Osteoblast (primary cell): ENCODE measurements around the gene ROCK2. TPM values are rescaled to one million over a fixed set of nuclear protein-coding genes. Genes with fewer than 3 reads are reported as not detected.
A peak's percentile ranks its signal among the peaks of the same experiment; 100 is the strongest.
"Not testable (repeated sequence)": the region's sequence is repeated elsewhere in the genome, so short reads cannot be mapped to it uniquely, and the experiment has no call there.

Experiments
- DNase-seq: peaks from one replicate; pipeline ENCODE4 v3.0.0; 2011; ENCODE audit warnings: low spot score, mixed read lengths; ENCODE audit not compliant: insufficient read length; ENCODE audit errors: missing footprints
- H2AFZ ChIP-seq: 2 replicates; pipeline ENCODE4 v1.6.0; 2011; ENCODE audit warnings: mild to moderate bottlenecking, low read length
- H3K27ac ChIP-seq: 2 replicates; pipeline ENCODE4 v1.5.1; 2011; ENCODE audit warnings: mild to moderate bottlenecking, low read depth, low read length, moderate library complexity
- H3K27me3 ChIP-seq: 2 replicates; pipeline ENCODE4 v1.6.0; 2012; ENCODE audit warnings: mild to moderate bottlenecking, control low read depth, inconsistent platforms, low read length, moderate library complexity; ENCODE audit not compliant: insufficient read depth
- H3K36me3 ChIP-seq: 2 replicates; pipeline ENCODE4 v1.5.1; 2011; ENCODE audit warnings: mild to moderate bottlenecking, low read length, control low read depth, moderate library complexity; ENCODE audit not compliant: insufficient read depth
- H3K4me1 ChIP-seq: 2 replicates; pipeline ENCODE4 v1.5.1; 2011; ENCODE audit warnings: mild to moderate bottlenecking, low read length, control low read depth, moderate library complexity; ENCODE audit not compliant: insufficient read depth
- H3K4me2 ChIP-seq: 2 replicates; pipeline ENCODE4 v1.6.0; 2011; ENCODE audit warnings: mild to moderate bottlenecking, low read length; ENCODE audit not compliant: insufficient read depth
- H3K4me3 ChIP-seq: fragments of 200-600 bp; sonication (generic); 3 replicates; pipeline ENCODE4 v1.5.1; 2012; ENCODE audit warnings: mild to moderate bottlenecking, low read length, inconsistent platforms; ENCODE audit not compliant: insufficient read depth
- H3K79me2 ChIP-seq: 2 replicates; pipeline ENCODE4 v1.6.0; 2012; ENCODE audit warnings: mild to moderate bottlenecking, low read length, control low read depth, inconsistent platforms; ENCODE audit not compliant: insufficient read depth
- H3K9me3 ChIP-seq: 2 replicates; pipeline ENCODE4 v1.5.1; 2011; ENCODE audit warnings: low read depth, low read length, control low read depth
- H4K20me1 ChIP-seq: 2 replicates; pipeline ENCODE4 v1.6.0; 2012; ENCODE audit warnings: mild to moderate bottlenecking, low read length, control low read depth; ENCODE audit not compliant: insufficient read depth
- total RNA-seq: library from RNA; depleted of rRNA; stranded (reverse); fragments of >200 nt; gene quantifications from 2 replicates; pipeline ENCODE4 v1.2.3, GENCODE V29; 2012
- TF ChIP-seq, protein P1 (sequence below): IDR thresholded peaks from 2 replicates; pipeline ENCODE4 v1.5.1; 2011; ENCODE audit warnings: mild to moderate bottlenecking, low read depth, low read length, moderate library complexity; ENCODE audit errors: extremely low read depth

ROCK2 gene
- total RNA-seq, 1 donor = 59.7 TPM

DNA sequence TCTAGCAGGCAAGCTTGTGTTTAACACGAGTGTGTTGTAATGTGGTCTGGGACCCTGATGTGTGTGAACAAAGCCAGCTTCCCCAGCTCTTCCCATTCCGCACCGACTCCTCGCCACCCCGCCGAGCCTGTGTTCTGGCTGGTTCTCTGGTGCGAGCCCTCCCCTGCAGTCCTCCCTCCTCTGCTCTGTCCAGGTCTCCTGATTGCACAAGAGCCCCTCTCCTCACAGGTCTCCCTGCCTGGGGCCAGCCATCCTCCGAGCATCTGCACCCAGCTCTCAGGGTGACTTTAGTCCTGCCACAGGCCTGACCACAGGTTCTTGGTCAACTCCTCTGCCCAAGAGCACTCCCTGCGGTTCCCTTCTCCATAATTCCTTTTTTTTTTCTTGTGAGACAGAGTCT lies 175.9 kb downstream of the ROCK2 start:
- H3K27ac ChIP-seq = no peak overlapping the region

DNA sequence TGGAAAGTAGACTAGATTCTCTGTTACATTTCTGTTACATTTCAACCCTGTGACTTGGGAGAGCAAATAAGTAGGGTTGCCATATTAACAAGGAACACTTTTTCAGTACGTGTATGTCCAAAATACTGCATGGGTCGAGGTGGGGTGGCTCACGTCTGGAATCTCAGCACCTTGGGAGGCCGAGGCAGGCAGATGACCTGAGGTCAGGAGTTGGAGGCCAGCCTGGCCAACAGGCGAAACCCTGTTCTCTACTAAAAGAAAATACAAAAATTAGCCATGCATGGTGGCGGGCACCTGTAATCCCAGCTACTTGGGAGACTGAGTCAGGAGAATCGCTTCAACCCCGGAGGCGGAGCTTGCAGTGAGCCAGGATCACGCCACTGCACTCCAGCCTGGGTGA lies 178.0 kb downstream of the ROCK2 start:
- no peaks in the 10 kb centered on the region for H3K79me2 ChIP-seq
- H3K27ac ChIP-seq = no peak overlapping the region
- DNase-seq = no peak
- no peaks in the 10 kb centered on the region for H4K20me1 ChIP-seq
- TF ChIP-seq, protein P1, sequence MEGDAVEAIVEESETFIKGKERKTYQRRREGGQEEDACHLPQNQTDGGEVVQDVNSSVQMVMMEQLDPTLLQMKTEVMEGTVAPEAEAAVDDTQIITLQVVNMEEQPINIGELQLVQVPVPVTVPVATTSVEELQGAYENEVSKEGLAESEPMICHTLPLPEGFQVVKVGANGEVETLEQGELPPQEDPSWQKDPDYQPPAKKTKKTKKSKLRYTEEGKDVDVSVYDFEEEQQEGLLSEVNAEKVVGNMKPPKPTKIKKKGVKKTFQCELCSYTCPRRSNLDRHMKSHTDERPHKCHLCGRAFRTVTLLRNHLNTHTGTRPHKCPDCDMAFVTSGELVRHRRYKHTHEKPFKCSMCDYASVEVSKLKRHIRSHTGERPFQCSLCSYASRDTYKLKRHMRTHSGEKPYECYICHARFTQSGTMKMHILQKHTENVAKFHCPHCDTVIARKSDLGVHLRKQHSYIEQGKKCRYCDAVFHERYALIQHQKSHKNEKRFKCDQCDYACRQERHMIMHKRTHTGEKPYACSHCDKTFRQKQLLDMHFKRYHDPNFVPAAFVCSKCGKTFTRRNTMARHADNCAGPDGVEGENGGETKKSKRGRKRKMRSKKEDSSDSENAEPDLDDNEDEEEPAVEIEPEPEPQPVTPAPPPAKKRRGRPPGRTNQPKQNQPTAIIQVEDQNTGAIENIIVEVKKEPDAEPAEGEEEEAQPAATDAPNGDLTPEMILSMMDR = no peak
- no peak overlapping the region for H3K4me2 ChIP-seq
- no peak overlapping the region for H2AFZ ChIP-seq
- no peaks in the 10 kb centered on the region for H3K27me3 ChIP-seq
- no peaks in the 10 kb centered on the region for H3K4me1 ChIP-seq
- no peaks in the 10 kb centered on the region for H3K36me3 ChIP-seq
- H3K9me3 ChIP-seq = no peaks in the 10 kb centered on the region
- no peak overlapping the region for H3K4me3 ChIP-seq

More for the DNA sequence above, 175.9 kb downstream of the ROCK2 start:
- Histone ChIP-seq H3K36me3 (no peaks in the 10 kb centered on the region), H3K4me1 (no peaks in the 10 kb centered on the region), H3K9me3 (no peaks in the 10 kb centered on the region), H3K27me3 (no peaks in the 10 kb centered on the region), H3K79me2 (no peaks in the 10 kb centered on the region), H3K4me3 (no peak overlapping the region), H3K4me2 (no peak overlapping the region), H2AFZ (no peak overlapping the region), H4K20me1 (no peaks in the 10 kb centered on the region)
- TF ChIP-seq, protein P1 = no peak
- DNase-seq = peak; percentile 25

DNA sequence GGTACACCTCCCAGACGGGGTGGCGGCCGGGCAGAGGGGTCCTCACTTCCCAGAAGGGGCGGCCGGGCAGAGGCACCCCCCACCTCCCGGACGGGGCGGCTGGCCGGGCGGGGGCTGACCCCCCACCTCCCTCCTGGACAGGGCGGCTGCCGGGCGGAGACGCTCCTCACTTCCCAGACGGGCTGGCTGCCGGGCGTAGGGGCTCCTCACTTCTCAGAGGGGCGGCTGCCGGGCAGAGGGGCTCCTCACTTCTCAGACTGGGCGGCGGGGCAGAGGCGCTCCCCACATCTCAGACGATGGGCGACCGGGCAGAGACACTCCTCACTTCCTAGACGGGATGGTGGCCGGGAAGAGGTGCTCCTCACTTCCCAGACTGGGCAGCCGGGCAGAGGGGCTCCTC lies 179.4 kb downstream of the ROCK2 start:
- not testable (repeated sequence) for DNase-seq, H3K79me2 ChIP-seq, H3K36me3 ChIP-seq, H2AFZ ChIP-seq, H3K4me1 ChIP-seq, H3K27me3 ChIP-seq, H3K27ac ChIP-seq, H3K4me3 ChIP-seq, H3K4me2 ChIP-seq, H4K20me1 ChIP-seq, H3K9me3 ChIP-seq

DNA sequence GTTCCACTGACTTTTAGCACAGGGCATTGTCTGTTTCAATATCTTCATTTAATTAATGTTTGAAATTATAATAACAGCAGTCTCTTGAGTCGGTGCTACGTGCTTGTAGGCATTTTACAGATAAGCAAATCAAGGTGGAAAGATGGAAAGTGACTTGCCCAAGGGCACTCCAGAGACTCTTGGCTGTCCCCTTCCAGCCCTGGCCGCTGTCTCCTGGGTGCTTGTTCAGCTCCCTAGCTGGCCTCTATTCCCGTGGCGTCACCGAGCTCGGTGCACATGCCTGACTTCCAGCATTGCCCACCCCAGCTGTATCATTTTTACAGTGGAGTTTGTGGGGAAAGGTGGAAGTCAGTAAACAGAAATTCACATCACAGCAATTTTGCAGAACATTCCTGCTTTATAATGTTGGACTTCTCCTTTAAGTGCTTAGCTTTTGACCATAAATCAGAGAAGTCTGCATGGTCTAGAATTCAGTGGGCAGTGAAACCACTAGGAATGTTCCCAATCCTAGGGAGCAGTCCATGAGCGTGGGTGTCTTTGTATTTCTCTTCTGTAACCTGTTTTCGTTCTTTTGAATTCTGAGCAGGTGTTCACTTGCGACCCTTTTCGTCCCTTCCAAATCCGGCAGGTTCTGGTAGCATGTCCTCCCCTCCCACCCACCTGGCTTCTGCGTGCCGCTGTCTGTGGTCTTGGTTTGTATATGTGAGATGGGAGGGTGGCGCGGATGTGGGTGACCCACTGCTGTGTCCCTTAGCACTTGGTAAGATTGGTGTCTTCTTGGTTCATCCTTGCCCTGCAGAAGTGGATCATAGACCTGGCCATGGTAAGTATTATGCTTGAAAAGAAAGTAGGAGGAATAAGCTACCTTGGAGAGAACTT lies 180.8 kb downstream of the ROCK2 start:
- peak; percentile 39 for DNase-seq
- no peak overlapping the region for H3K27ac ChIP-seq
- no peaks in the 10 kb centered on the region for H3K27me3 ChIP-seq
- H3K4me3 ChIP-seq = no peak overlapping the region
- H4K20me1 ChIP-seq = no peaks in the 10 kb centered on the region
- no peaks in the 10 kb centered on the region for H3K9me3 ChIP-seq
- H2AFZ ChIP-seq = no peak overlapping the region
- TF ChIP-seq, protein P1 = no peak
- H3K4me1 ChIP-seq = no peaks in the 10 kb centered on the region
- no peaks in the 10 kb centered on the region for H3K36me3 ChIP-seq
- no peak overlapping the region for H3K4me2 ChIP-seq
- no peaks in the 10 kb centered on the region for H3K79me2 ChIP-seq
